SK-N-MC (cell line): ENCODE data around the gene THOC7.

Experiments used
- EZH2 ChIP-seq: fragments of 200-600 bp; sonication (generic); IDR thresholded peaks from one replicate; pipeline ENCODE4 v1.6.1; 2017; ENCODE audit warnings: antibody characterized with exemption
- POLR2AphosphoS5 ChIP-seq: IDR thresholded peaks from 2 replicates; pipeline ENCODE4 v1.6.1; 2012; ENCODE audit warnings: mild to moderate bottlenecking, low read depth, low read length, borderline replicate concordance

DNA sequence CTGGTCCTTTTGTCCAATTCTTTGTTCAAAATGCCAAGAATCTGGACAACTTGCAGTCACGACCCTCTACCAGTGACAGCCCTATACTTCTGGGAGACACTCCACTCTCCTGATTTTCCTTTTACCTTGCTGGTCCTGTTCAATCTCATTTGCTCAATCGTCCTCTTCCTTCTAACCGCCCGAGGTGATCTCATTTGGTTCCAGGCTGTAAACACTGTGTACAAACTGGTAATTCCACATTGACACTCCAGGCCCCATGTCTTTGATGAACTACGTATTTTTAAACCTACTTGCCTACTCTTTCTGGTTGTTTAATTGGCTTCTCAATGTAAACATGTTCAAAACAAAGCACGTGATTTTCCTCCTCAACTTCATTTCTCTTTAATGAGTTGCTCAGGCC is 68.2 kb downstream of the THOC7 start:
- TF ChIP-seq EZH2 (no peak), POLR2AphosphoS5 (no peak)
